HG02610 (cell line): Measurements from ENCODE around the gene ARHGEF37.
"Not testable (repeated sequence)": the region's sequence is repeated elsewhere in the genome, so short reads cannot be mapped to it uniquely, and the experiment has no call there.

Experiments
- ATAC-seq: cut with Tn5 transposase; IDR thresholded peaks from one replicate; pipeline ENCODE4 v1.9.1; 2021; ENCODE audit warnings: mild to moderate bottlenecking, moderate library complexity; ENCODE audit not compliant: unreplicated experiment

ARHGEF37 gene

DNA sequence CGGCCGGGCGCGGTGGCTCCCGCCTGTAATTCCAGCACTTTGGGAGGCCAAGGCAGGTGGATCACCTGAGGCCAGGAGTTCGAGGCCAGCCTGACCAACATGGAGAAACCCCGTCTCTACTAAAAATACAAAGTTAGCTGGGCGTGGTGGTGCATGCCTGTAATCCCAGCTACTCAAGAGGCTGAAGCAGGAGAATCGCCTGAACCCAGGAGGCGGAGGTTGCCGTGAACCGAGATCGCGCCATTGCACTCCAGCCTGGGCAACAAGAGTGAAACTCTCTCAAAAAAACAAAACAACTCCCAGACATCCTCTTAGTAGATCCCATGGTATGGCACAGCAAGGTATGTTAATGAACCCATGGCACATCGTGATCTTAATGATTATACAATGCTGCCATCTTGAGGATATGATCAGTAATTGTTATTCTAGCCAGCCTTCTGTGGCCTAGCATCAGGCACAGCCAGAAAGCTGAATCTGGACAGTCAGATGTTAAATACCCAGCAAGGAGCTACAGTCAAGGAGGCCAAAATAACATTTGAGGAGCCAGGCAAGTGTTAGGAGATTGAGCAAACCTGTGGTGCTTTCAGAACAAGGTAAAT is 16.7 kb upstream of the ARHGEF37 start:
- ATAC-seq, result peak; percentile 90

DNA sequence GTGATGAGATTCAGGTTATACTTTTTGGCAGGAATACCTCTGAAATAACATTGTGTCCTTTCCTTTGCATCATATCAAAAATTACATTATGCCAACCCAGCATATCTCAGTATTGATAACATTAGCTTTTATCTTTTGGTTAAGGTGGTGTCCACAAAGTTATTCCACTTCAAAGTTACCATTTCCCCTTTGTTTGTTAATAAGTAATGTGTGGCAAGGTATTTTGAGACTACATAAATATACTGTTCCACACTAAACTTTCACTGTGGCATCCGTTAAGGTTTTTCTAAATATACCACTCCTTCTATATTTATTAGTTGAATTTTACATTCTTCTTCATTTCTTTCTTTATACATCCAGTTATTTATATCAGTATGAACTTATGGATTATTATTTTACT is 14.1 kb upstream of the ARHGEF37 start:
- no peak for ATAC-seq

DNA sequence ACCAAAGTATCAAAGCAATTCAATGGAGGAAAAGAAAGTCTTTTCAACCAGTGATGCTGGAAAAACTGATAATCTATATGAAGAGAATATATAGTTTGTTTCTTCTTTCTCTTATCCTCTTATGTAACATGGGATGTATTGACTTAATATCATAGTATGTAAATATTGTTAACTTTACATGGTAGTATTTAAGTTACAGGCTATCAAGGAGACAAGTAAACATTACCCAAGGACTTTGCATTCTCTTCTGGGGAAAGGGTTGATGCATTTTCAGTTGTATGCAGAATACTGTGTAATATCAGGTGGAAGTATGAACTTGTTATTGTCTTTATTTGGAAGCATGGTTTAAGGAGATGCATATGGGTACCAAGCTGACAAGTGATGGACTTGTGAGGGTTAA is 9.1 kb upstream of the ARHGEF37 start:
- ATAC-seq, result no peak

DNA sequence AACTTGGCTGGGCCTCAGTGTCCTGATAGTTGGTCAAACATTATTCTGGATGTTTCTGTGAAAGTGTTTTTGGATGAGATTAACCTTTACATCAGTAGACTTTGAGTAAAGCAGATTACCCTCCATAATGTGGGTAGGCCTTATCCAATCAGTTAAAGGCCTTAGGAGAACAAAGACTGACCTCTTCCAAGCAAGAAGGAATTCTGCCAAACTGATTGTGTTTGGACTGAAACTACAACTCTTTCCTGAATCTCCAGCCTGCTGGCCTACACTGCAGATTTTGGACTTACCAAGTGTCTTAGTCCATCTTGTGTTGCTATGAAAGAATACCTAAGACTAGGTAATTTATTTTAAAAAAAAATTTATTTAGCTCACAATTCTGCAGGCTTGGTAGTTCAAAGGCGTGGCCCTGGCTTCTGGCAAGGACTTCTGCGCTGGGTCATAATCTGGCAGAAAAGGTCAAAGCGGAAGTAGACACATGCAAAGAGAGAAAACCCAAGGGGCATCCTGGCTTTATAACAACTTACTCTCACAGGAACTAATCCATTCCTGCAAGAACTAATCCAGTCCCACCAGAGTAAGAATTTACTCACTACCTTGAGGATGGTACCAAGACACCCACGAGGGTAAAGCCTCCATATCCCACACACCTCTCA is 8.6 kb upstream of the ARHGEF37 start:
- no peak for ATAC-seq

DNA sequence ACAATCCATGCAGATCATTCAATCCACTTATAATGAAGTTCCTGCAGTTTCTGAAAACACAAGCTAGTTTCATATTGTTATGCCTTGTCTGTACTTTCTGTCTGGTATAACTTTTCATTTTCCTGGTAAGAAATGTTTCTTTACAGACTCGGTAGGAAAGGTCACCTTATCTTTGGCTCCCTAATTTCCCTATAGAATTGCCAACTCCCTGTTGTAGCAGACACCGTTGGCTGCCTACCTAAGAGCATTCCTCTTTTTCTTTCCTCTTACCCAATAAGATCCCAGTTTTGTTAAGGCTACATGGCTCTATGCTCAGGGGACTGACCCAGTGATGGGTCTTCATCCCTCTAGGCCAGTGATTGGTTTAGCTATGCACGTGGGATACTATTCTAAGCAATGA is 6.2 kb upstream of the ARHGEF37 start:
- ATAC-seq, result no peak

DNA sequence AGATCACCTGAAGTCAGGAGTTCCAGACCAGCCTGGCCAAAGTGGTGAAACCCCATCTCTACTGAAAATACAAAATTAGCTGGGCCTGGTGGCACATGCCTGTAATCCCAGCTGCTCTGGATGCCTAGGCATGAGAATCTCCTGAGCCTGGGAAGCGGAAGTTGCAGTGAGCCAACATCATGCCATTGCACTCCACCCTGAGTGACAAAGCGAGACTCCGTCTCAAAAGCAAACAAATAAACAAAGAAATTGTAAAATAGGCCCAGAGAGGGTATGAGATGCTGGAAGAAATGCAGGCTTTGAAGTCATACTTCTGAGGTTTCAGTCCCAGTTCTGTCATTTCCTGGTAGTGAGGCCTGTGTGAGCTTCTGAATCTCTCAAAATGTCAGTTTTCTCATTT is 5.3 kb upstream of the ARHGEF37 start:
- no peak for ATAC-seq

DNA sequence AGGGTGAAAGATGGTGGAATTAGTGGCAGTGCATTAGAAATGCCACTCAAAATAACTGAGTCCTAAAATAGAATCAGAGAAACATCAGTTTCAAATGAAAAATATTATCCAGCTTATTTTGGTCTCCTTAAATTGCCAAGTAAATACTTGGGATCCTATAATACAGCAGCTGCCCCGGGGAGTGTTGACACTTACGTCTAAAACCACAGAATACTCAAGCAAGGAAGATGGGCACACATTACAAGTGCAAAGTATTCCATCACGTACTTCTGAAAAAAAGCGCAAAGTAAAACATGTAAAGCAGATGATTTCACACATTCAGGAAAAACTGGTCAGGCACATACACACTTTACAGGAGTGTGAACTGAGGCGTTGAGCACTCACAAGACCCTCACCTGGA is 2.4 kb upstream of the ARHGEF37 start:
- no peak for ATAC-seq

DNA sequence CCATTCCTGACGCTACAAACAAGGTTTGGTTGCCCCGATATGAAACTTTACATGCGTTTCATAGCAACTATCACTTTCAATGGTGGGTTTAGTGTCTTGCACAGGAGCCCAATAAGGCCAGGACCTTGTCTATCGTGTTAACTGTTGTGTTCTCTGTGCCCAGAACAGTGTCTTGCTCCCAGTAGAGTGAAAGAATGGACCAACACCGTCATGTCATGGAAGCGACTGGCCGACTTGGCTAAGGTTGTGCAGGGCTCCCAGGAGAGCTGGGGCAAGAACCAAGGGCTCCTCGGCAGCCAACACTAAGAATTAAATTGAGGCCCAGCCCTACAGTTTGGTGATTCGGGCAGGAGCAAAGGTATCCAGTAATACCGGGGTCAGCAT is 498 bp upstream of the ARHGEF37 start:
- ATAC-seq, result no peak

DNA sequence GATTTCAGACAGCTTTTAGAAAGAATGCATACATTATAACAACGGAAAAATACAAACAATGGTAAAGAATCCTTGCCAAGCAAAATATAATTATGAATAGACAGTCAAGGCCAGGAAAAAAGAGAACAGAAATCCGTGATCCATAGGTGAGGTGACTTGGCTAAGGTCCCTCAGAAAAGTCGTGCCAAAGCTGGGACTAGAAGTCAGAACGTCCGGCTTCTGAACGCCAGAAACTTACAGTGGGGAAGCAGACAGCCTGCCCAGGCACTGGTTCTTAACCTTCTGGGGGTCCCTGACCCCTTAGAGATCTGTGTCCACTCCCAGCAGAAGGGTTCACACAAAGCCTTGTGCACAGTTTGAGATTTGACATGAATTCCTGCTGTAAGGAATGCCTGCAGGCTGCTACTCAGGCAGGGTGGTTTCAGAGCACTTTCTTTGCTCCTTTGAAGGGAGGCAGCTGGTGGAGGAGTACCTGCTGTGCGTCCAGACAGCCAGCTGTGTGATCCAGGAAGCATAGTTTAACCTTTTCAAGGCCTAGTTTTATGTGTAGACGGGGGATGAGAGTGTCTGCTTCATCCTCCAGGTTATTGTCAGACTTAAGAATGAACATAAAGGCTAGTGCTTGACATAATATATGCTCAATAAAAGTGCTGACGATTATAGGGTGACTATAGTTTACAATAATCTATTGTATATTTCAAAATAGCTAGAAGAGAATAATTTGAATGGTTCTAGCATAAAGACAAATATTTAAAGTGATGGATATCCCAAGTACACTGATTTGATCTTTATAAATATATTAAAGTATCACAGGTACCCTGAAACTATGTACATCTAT is 852 bp downstream of the ARHGEF37 start:
- no peak for ATAC-seq

DNA sequence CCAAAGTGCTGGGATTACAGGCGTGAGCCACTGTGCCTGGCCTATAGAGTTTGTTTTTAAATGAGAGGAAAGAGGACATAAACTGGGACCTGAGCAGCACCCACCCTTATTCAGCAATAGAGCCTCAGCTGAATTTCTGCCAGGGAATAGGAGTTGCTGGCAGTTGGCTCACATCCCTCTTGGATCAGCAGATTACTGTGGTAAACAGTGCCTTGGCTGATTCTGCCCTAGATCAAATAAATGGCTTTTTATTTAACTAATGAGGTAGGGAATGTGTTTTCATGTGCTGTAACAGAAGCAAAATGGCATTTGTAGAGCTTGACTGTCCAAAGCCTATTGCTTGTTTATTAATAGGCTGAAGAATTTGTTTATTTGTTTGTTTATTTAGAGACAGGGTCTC is 2.1 kb downstream of the ARHGEF37 start:
- ATAC-seq, result no peak

DNA sequence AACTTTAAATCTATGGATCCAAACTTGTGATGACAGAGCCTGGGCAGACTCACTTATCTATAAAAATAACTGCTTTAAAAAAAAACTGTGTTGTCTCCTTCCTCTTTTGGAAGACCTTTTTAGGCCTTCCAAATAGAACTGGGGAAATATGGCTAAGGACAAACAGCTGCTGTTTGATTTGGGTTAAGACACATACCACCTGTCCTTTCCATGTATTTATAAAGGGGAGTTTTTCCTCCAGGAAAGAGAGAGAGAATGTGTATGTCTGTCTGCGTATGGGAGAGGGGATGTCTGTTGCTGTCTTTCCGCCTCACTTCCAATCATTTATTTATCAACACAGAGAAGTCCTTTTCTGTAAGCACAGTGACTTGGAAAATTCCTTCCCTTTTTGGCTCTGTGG is 2.8 kb downstream of the ARHGEF37 start:
- ATAC-seq, result no peak

DNA sequence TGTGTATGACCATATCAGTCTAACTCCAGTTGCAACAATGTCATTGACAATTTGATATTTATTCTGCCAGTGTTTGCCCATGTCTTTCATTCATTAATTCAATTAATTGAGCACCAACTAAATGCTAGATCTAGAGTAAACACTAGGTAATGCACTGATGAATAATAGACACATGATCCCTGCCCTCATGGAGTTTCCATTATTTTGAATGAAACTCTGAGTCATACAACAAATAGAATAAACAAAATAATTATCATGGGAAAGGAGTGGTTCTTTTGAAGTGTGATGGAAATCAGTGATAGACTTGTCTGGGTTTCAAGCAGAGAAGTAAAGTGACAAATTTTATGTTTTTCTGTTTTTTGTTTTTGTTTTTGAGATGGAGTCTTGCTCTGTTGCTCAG is 4.6 kb downstream of the ARHGEF37 start:
- no peak for ATAC-seq

DNA sequence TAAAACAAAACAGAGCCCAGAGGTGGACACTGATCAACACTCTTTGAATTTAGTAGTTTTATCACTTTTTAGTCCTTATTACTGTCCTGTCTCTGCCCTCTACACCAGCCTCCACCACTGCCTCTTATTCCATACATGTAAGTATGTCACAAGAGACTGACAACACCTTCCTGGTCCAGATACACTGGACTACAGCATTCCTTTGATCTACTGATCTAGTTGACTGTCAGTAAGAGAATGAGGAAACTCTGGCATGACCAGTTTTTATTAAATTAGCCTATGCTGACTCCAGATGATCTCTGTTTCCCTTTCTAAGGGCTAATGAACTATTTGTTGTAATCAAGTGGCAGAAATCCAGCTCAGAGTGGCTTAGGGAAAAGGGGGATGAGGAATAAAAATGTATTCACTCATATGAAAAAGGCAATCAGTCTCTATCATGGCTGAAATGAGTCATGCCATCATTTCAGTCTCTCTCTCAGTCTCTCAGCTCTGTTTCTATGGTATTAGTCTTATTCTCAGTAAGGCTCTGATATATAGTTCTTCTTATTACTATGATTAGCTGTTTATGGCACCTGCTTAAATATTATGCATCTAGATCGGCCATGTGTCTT is 5.5 kb downstream of the ARHGEF37 start:
- no peak for ATAC-seq

DNA sequence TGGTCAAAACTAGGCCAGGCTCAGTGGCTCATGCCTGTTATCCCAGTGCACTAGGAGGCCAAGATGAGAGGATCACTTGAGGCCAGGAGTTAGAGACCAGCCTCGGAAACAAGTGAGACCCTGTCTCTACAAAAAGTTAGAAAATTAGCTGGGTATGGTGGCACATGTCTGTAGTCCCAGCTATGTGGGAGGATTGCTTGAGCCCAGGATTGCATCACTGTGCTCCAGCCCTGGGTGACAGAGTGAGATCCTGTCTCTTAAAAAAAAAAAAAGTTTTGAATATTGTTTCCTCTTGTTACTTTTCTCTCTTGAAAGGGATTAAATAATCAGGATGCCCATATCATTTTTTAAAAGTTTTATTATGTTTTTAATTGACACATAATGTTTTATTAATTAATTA is 7.6 kb downstream of the ARHGEF37 start:
- no peak for ATAC-seq

DNA sequence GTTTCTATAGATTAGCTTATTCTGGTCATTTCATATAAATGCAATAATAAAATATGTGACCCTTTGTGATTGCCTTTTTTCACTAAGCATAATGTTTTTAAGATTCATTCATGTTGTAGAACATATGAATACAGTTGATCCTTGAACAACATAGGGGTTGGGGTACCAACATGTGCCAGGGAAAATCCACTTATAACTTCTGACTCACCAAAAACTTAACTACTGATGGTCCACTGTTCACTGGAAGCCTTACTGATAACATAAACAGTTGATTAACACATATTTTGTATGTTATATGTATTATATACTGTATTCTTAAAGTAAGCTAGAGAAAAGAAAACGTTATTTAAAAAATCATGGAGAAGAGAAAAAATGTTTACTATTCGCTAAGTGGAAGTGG is 12.1 kb downstream of the ARHGEF37 start:
- ATAC-seq, result no peak

DNA sequence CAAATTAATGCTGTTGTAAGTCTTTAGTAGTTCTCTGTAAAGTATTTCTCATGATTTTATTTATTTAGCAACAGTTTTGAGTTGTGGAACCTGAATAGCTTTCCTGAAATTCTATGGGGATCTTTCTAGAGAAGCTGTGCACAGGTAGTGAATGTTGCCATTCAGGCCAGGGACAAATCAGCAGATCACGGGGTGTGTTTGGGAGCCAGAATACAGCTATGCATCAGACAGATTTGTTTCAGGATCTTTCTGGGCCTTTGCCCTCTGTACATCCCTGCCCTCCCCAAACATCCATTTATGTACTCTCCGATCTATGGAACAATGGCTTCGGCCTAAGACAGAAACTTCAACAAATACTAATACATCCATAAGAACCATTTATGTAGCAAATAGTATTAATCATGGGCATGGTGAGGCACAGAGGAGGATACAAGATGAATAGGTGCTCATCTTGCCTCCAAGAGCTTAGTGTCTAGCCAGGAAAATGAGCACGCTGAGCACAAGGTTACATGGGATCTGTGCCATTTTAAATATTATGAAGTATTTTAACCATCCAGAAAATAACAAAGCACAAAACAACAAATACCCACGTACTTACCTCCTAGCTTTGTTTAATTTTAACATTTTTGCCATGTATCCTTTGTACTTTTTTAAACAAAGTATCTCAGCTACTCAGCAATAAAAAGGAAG is 13.1 kb downstream of the ARHGEF37 start:
- ATAC-seq, result no peak

DNA sequence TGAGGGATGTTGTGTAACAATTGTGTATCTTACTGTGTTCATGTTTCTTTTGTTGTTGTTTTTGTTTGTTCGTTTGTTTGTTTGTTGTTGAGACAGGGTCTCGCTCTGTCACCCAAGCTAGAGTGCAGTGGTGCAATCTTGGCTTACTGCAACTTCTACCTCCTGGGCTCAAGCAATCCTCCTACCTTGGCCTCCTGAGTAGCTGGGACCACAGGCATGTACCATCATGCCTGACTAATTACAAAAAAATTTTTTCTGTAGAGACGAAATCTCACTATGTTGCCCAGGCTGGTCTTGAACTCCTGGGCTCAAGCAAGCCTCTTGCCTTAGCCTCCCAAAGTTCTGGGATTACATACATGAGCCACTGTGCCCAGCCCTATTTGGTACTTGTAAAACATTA is 13.8 kb downstream of the ARHGEF37 start:
- not testable (repeated sequence) for ATAC-seq

DNA sequence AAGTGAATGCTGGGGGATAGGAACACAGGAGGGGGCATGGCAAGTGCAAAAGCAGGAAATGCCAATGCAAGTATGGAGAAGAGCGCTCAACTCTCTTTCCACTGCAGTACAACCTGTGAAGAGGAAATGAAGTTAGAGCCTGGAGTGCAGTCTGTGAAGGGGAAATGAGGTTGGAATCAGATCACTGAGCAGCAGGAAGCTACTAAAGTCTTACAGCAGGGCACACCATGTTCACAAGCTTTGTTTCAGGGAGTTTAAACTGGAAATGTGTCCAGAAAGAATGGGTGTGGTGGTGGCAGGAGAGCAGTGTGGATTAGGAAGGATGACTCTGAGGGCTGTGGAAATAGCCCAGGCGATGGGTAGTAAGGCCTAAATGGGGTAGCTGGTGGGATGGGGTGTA is 15.4 kb downstream of the ARHGEF37 start:
- ATAC-seq, result no peak

DNA sequence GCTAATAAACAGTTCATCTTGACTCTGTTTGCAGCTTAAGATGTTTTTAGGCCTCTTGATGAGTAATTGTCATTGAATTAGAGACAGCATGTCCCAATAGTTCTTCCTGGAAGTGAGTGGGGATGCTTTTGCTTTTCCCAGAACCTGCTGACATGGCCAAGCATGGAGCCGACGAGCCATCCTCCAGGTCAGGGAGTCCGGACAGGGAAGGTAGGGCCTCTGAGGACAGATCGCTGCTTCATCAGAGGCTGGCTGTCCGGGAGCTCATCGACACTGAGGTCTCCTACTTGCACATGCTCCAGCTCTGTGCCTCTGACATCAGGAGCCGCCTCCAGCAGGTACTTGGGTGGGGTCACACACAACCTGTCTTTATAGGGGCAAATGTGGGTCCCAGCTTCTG is 16.3 kb downstream of the ARHGEF37 start:
- no peak for ATAC-seq

DNA sequence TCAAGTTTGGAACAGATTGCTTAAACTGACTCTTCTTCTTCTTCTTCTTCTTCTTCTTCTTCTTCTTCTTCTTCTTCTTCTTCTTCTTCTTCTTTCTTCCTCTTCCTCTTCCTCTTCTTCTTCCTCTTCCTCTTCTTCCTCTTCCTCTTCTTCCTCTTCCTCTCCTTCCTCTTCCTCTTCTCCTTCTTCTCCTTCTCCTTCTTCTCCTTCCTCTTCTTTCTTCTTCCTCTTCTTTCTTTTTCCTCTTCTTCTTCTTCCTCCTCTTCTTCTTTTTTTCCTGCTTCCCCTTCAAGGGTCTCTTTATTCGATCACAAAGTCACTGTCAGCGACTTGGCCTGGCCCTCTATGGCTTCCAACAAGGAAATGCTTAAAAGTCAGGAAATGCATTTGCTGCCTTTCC is 16.9 kb downstream of the ARHGEF37 start:
- not testable (repeated sequence) for ATAC-seq

DNA sequence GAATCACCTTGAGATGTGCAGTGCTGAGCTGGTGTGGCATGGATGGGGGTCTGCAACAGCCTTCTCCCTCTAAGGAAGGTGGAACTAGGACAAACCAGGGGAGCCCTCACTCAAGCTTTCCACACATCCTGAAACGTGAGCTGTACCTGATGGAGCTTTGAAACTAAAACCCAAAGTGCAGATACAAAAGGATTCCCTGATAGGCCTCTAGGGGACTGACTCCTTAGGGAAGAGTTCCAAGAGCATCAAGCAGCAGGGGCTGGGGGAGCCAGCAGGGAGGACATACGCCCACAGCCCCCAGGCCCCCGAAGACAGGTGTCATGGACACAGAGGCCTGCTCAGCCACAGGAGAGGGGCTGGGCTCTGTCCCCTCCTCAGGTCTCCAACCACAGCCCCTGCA is 17.7 kb downstream of the ARHGEF37 start:
- no peak for ATAC-seq
